ENCODE measurements around the gene FAM163B. TPM values are rescaled to one million over a fixed set of nuclear protein-coding genes. Genes with fewer than 3 reads are reported as not detected.

FAM163B gene
- total RNA-seq, 2 donors from 2014 or later, result not detected

GRCh38 chr9:133621725-133622267 lies 12.6 kb upstream of the FAM163B start:
- TF ChIP-seq CTCF (IDR thresholded peaks at IDR 0.05), result no peak
- Histone ChIP-seq H3K4me1 (ENCODE audit: control insufficient read depth in 1 of 2, low read depth in 2 of 2) (no peaks in the 10 kb centered on the region), H3K27ac (no peak overlapping the region), H3K4me3 (no peak overlapping the region), H3K27me3 (replicated peaks; ENCODE audit: insufficient read depth) (no peaks in the 10 kb centered on the region), H3K36me3 (no peaks in the 10 kb centered on the region), H3K9me3 (peaks cover 7% of the 10 kb centered on the region)
- no peak for ATAC-seq (ENCODE audit: insufficient number of reproducible peaks, low FRiP score, low read depth)
- DNase-seq (ENCODE audit: low spot score), result no peak

- H3K9me3 ChIP-seq, result no peaks in the 10 kb centered on the region
- H3K4me1 ChIP-seq (ENCODE audit: control insufficient read depth in 1 of 2, low read depth in 2 of 2), result no peaks in the 10 kb centered on the region
- no peak for TF ChIP-seq CTCF (IDR thresholded peaks at IDR 0.05)
- H3K27me3 ChIP-seq (replicated peaks; ENCODE audit: insufficient read depth), result no peaks in the 10 kb centered on the region
- DNase-seq (ENCODE audit: low spot score) (no peak), ATAC-seq (ENCODE audit: insufficient number of reproducible peaks, low FRiP score, low read depth) (no peak)
- no peak overlapping the region for H3K27ac ChIP-seq
- H3K36me3 ChIP-seq, result no peaks in the 10 kb centered on the region
- no peak overlapping the region for H3K4me3 ChIP-seq
These were observed 10.6 kb upstream of the FAM163B start for GRCh38 chr9:133619791-133620190.

GRCh38 chr9:133618726-133619125 lies 9.5 kb upstream of the FAM163B start:
- no peak for TF ChIP-seq CTCF (IDR thresholded peaks at IDR 0.05)
- H3K27ac ChIP-seq, result no peak overlapping the region
- no peaks in the 10 kb centered on the region for H3K27me3 ChIP-seq (replicated peaks; ENCODE audit: insufficient read depth)
- DNase-seq (ENCODE audit: low spot score), result no peak
- no peaks in the 10 kb centered on the region for H3K9me3 ChIP-seq
- no peak overlapping the region for H3K4me3 ChIP-seq
- no peak for ATAC-seq (ENCODE audit: insufficient number of reproducible peaks, low FRiP score, low read depth)
- H3K4me1 ChIP-seq (ENCODE audit: control insufficient read depth in 1 of 2, low read depth in 2 of 2), result no peaks in the 10 kb centered on the region
- H3K36me3 ChIP-seq, result no peaks in the 10 kb centered on the region

- Histone ChIP-seq H3K4me1 (ENCODE audit: control insufficient read depth in 1 of 2, low read depth in 2 of 2) (no peaks in the 10 kb centered on the region), H3K27ac (no peak overlapping the region), H3K36me3 (no peaks in the 10 kb centered on the region), H3K27me3 (replicated peaks; ENCODE audit: insufficient read depth) (no peaks in the 10 kb centered on the region), H3K4me3 (no peak overlapping the region), H3K9me3 (no peaks in the 10 kb centered on the region)
- no peak for DNase-seq (ENCODE audit: low spot score)
- no peak for ATAC-seq (ENCODE audit: insufficient number of reproducible peaks, low FRiP score, low read depth)
- TF ChIP-seq CTCF (IDR thresholded peaks at IDR 0.05), result no peak
These were observed 7.6 kb upstream of the FAM163B start for GRCh38 chr9:133616643-133617405.

- no peaks in the 10 kb centered on the region for H3K27me3 ChIP-seq (replicated peaks; ENCODE audit: insufficient read depth)
- no peak for ATAC-seq (ENCODE audit: insufficient number of reproducible peaks, low FRiP score, low read depth)
These were observed 6.5 kb upstream of the FAM163B start for GRCh38 chr9:133615606-133616188.

More at GRCh38 chr9:133615606-133616188, 6.5 kb upstream of the FAM163B start:
- no peaks in the 10 kb centered on the region for H3K4me1 ChIP-seq (ENCODE audit: control insufficient read depth in 1 of 2, low read depth in 2 of 2)
- no peak overlapping the region for H3K27ac ChIP-seq
- H3K36me3 ChIP-seq, result no peaks in the 10 kb centered on the region
- TF ChIP-seq CTCF (IDR thresholded peaks at IDR 0.05), result no peak
- H3K4me3 ChIP-seq, result no peak overlapping the region
- H3K9me3 ChIP-seq, result no peaks in the 10 kb centered on the region
- no peak for DNase-seq (ENCODE audit: low spot score)
